ENCODE data around the gene CIAO3.

CIAO3 gene

GRCh38 chr16:687499-687898 is 53.3 kb downstream of the CIAO3 start:
- DNase-seq, result no peak

- DNase-seq, result no peak
Observed at GRCh38 chr16:686459-687260, 54.1 kb downstream of the CIAO3 start.

GRCh38 chr16:685967-686366 is 54.8 kb downstream of the CIAO3 start:
- no peak for DNase-seq

GRCh38 chr16:684961-685696 is 55.7 kb downstream of the CIAO3 start:
- no peak for DNase-seq

GRCh38 chr16:684071-684794 is 56.6 kb downstream of the CIAO3 start, which contains the start of gene JMJD8:
Gene JMJD8 (minus strand): TSS chr16:684334. CDS start chr16:684319, 15 bp downstream.
- DNase-seq, result peak; percentile 98

GRCh38 chr16:683396-684070 is 57.3 kb downstream of the CIAO3 start:
- no peak for DNase-seq

GRCh38 chr16:682493-683395 is 58.1 kb downstream of the CIAO3 start:
- DNase-seq, result no peak

- DNase-seq, result no peak
Observed at GRCh38 chr16:681746-682427, 58.9 kb downstream of the CIAO3 start.

GRCh38 chr16:680967-681745 is 59.6 kb downstream of the CIAO3 start:
- DNase-seq, result no peak

GRCh38 chr16:680625-680945 is 60.2 kb downstream of the CIAO3 start:
- no peak for DNase-seq

GRCh38 chr16:679814-680624 is 60.8 kb downstream of the CIAO3 start, which contains the start of gene STUB1:
Gene STUB1 (plus strand): TSS chr16:680410. CDS start chr16:680526, 116 bp downstream.
- peak; percentile 88 for DNase-seq

Data from CD4-positive, alpha-beta T cell treated with Interleukin-21 for 1 hour (primary cell).